H1 (cell line): ENCODE results near the gene RPS6KA2. TPM values are rescaled to one million over a fixed set of nuclear protein-coding genes. Genes with fewer than 3 reads are reported as not detected.
A peak's percentile ranks its signal among the peaks of the same experiment; 100 is the strongest.

Experiments
- CTCF ChIA-PET: fragments of 300-600 bp; sonication (Branson Sonifier 250); formaldehyde crosslinking; loops from one replicate; lab custom pipeline; 2021; ENCODE audit not compliant: partially characterized antibody; lab: Charles Lee
- POLR2A ChIA-PET: fragments of 300-600 bp; sonication (Branson Sonifier 250); formaldehyde crosslinking; loops from one replicate; lab custom pipeline; 2021; ENCODE audit warnings: inconsistent platforms; ENCODE audit not compliant: partially characterized antibody; lab: Charles Lee
- DNase-seq, 2 experiments: peaks; one replicate each; pipeline versions ENCODE4 v3.0.0 to v3.0.0-alpha.2; 2010 to 2022; ENCODE audit warnings: low spot score in 2 of 2, low read depth in 1 of 2, mixed read lengths in 1 of 2
- FAIRE-seq: peaks from 2 replicates; lab custom pipeline; 2011; peaks lifted over from hg19 to GRCh38; lab: Jason Lieb, UNC
- H2AFZ ChIP-seq: 2 replicates; pipeline ENCODE4 v1.8.1; 2012; ENCODE audit warnings: low read length, inconsistent platforms
- H2AK5ac ChIP-seq: 2 replicates; pipeline ENCODE4 v1.6.1; 2013; ENCODE audit warnings: low read depth, low read length
- H2BK120ac ChIP-seq: replicated peaks from 2 replicates; pipeline ENCODE3; 2013; ENCODE audit warnings: low read depth, low read length, inconsistent platforms
- H2BK12ac ChIP-seq: 2 replicates; pipeline ENCODE4 v1.6.1; 2013; ENCODE audit warnings: low read depth, low read length
- H2BK15ac ChIP-seq: 2 replicates; pipeline ENCODE4 v1.6.1; 2013; ENCODE audit warnings: low read length
- H2BK20ac ChIP-seq: 2 replicates; pipeline ENCODE4 v1.6.1; 2013; ENCODE audit warnings: low read length
- H2BK5ac ChIP-seq: 2 replicates; pipeline ENCODE4 v1.6.1; 2013; ENCODE audit warnings: low read depth, low read length
- H3K14ac ChIP-seq: 2 replicates; pipeline ENCODE4 v1.6.1; 2013; ENCODE audit warnings: inconsistent platforms; ENCODE audit not compliant: insufficient read length
- H3K18ac ChIP-seq: 2 replicates; pipeline ENCODE4 v1.6.1; 2013; ENCODE audit warnings: low read length; ENCODE audit errors: extremely low read depth
- H3K23ac ChIP-seq: 2 replicates; pipeline ENCODE4 v1.6.1; 2013; ENCODE audit warnings: inconsistent platforms; ENCODE audit not compliant: insufficient read length
- H3K23me2 ChIP-seq: 2 replicates; pipeline ENCODE4 v1.6.1; 2013; ENCODE audit warnings: low read depth, low read length
- H3K27ac ChIP-seq: 2 replicates; pipeline ENCODE4 v1.6.1; 2011; ENCODE audit warnings: low read depth, low read length, inconsistent platforms
- H3K27me3 ChIP-seq, 4 experiments: replicated peaks in 1 of 4; 1 replicate in 1 of 4; 2 replicates in 3 of 4; pipeline versions ENCODE4 v1.6.1 to v1.8.1; 2011 to 2013; ENCODE audit warnings: low read length in 3 of 4, mild to moderate bottlenecking in 3 of 4, inconsistent platforms in 2 of 4, mixed read lengths in 2 of 4, moderate library complexity in 1 of 4; ENCODE audit not compliant: control insufficient read depth in 3 of 4, insufficient read depth in 3 of 4; ENCODE audit errors: extremely low read depth in 1 of 4
- H3K36me3 ChIP-seq, 4 experiments: 2 replicates each; pipeline versions ENCODE4 v1.6.1 to v1.8.1; 2011 to 2013; ENCODE audit warnings: mild to moderate bottlenecking in 4 of 4, low read length in 3 of 4, moderate library complexity in 2 of 4, control low read depth in 1 of 4, inconsistent platforms in 1 of 4; ENCODE audit not compliant: insufficient read depth in 4 of 4, control insufficient read depth in 2 of 4
- H3K4ac ChIP-seq: replicated peaks from 2 replicates; pipeline ENCODE3; 2013; ENCODE audit warnings: low read length, low read depth, mixed read lengths, inconsistent platforms; ENCODE audit not compliant: insufficient read length
- H3K4me1 ChIP-seq, 4 experiments: replicated peaks in 1 of 4; 1 replicate in 1 of 4; 2 replicates in 3 of 4; pipeline versions ENCODE4 v1.6.1 to v1.8.1; 2011 to 2013; ENCODE audit warnings: low read length in 3 of 4, inconsistent platforms in 2 of 4, mixed read lengths in 1 of 4; ENCODE audit not compliant: insufficient read depth in 4 of 4, control insufficient read depth in 3 of 4
- H3K4me2 ChIP-seq, 2 experiments: 2 replicates each; pipeline versions ENCODE4 v1.6.1 to v1.8.1; 2011 to 2013; ENCODE audit warnings: low read depth in 2 of 2, low read length in 2 of 2, control low read depth in 1 of 2, inconsistent platforms in 1 of 2, mild to moderate bottlenecking in 1 of 2; ENCODE audit not compliant: insufficient read depth in 1 of 2
- H3K4me3 ChIP-seq, 4 experiments: fragments of 200-600, 300-600 bp in 1 of 4; sonication (generic), shearing (Covaris generic), sonication (Bioruptor Twin) in 1 of 4; 2 replicates each; pipeline versions ENCODE4 v1.5.1 to v1.8.1; 2011 to 2016; ENCODE audit warnings: low read length in 4 of 4, low read depth in 3 of 4, control low read depth in 2 of 4, inconsistent platforms in 2 of 4, mild to moderate bottlenecking in 2 of 4, mixed read lengths in 1 of 4, moderate library complexity in 1 of 4; ENCODE audit not compliant: insufficient read depth in 2 of 4; ENCODE audit errors: extremely low read depth in 1 of 4
- H3K56ac ChIP-seq: replicated peaks from 2 replicates; pipeline ENCODE3; 2013; ENCODE audit warnings: low read depth, mild to moderate bottlenecking, mixed read lengths, low read length, inconsistent platforms; ENCODE audit not compliant: insufficient read length
- H3K79me1 ChIP-seq: 2 replicates; pipeline ENCODE4 v1.6.1; 2013; ENCODE audit warnings: low read depth, low read length, control low read depth
- H3K79me2 ChIP-seq, 2 experiments: 2 replicates each; pipeline versions ENCODE4 v1.6.1 to v1.8.1; 2012 to 2013; ENCODE audit warnings: low read length in 2 of 2, mild to moderate bottlenecking in 2 of 2, inconsistent platforms in 1 of 2; ENCODE audit not compliant: insufficient read depth in 2 of 2, control insufficient read depth in 1 of 2
- H3K9ac ChIP-seq, 4 experiments: replicated peaks in 1 of 4; 1 replicate in 1 of 4; 2 replicates in 3 of 4; pipeline versions ENCODE4 v1.6.1 to v1.8.1; 2011 to 2013; ENCODE audit warnings: low read depth in 3 of 4, low read length in 3 of 4, control low read depth in 2 of 4, mild to moderate bottlenecking in 2 of 4, moderate library complexity in 2 of 4, inconsistent platforms in 1 of 4; ENCODE audit errors: extremely low read depth in 1 of 4
- H3K9me3 ChIP-seq, 2 experiments: 2 replicates each; pipeline versions ENCODE4 v1.6.1 to v1.8.1; 2012 to 2013; ENCODE audit warnings: mild to moderate bottlenecking in 2 of 2, moderate library complexity in 2 of 2, control low read depth in 1 of 2, inconsistent platforms in 1 of 2, low read depth in 1 of 2, low read length in 1 of 2, mixed read lengths in 1 of 2; ENCODE audit not compliant: insufficient read depth in 2 of 2
- H4K20me1 ChIP-seq, 2 experiments: replicated peaks in 1 of 2; 2 replicates each; pipeline versions ENCODE3 to v1.8.1; 2011 to 2013; ENCODE audit warnings: inconsistent platforms in 2 of 2, low read length in 2 of 2, mild to moderate bottlenecking in 1 of 2; ENCODE audit not compliant: insufficient read depth in 2 of 2, control insufficient read depth in 1 of 2
- H4K5ac ChIP-seq: 2 replicates; pipeline ENCODE4 v1.6.1; 2013; ENCODE audit warnings: low read length, low read depth, mixed read lengths, inconsistent platforms; ENCODE audit not compliant: insufficient read length
- H4K8ac ChIP-seq: 2 replicates; pipeline ENCODE4 v1.8.0; 2013; ENCODE audit warnings: mild to moderate bottlenecking, moderate library complexity, low read length, inconsistent platforms; ENCODE audit not compliant: insufficient read depth; ENCODE audit errors: extremely low read depth
- H4K91ac ChIP-seq: replicated peaks from 2 replicates; pipeline ENCODE3; 2013; ENCODE audit warnings: low read length, mixed read lengths, inconsistent platforms; ENCODE audit not compliant: insufficient read length
- ATF2 ChIP-seq: IDR thresholded peaks from 2 replicates; pipeline ENCODE4 v1.6.1; 2012; ENCODE audit warnings: low read length, inconsistent platforms
- ATF3 ChIP-seq: IDR thresholded peaks from 2 replicates; pipeline ENCODE4 v1.6.1; 2011; ENCODE audit warnings: low read depth, mild to moderate bottlenecking, low read length; ENCODE audit not compliant: insufficient read depth
- CBX5 ChIP-seq: fragments of 300-800, 300-1000 bp; sonication (generic); IDR thresholded peaks from 2 replicates; pipeline ENCODE4 v1.7.1; 2016; ENCODE audit warnings: antibody characterized with exemption, low read length, low read depth
- CHD1 ChIP-seq: IDR thresholded peaks from 2 replicates; pipeline ENCODE4 v1.6.1; 2012; ENCODE audit warnings: low read depth, low read length, improper control_type of control experiment
- E2F6 ChIP-seq: IDR thresholded peaks from 2 replicates; pipeline ENCODE4 v1.6.1; 2012; ENCODE audit warnings: inconsistent platforms
- FOSL1 ChIP-seq: IDR thresholded peaks from 2 replicates; pipeline ENCODE4 v1.6.1; 2011; ENCODE audit warnings: mild to moderate bottlenecking, low read depth, low read length, moderate library complexity; ENCODE audit not compliant: insufficient read depth
- GTF2F1 ChIP-seq: IDR thresholded peaks from 2 replicates; pipeline ENCODE4 v1.6.1; 2012; ENCODE audit warnings: low read depth, low read length, improper control_type of control experiment, borderline replicate concordance
- NRF1 ChIP-seq: IDR thresholded peaks from 2 replicates; pipeline ENCODE4 v1.6.1; 2011; ENCODE audit warnings: mild to moderate bottlenecking, low read depth, low read length, improper control_type of control experiment
- POLR2A ChIP-seq, 2 experiments: IDR thresholded peaks; 1 replicate in 1 of 2; 2 replicates in 1 of 2; pipeline ENCODE4 v1.6.1; 2011; ENCODE audit warnings: low read depth in 2 of 2, low read length in 2 of 2, mild to moderate bottlenecking in 2 of 2; ENCODE audit errors: control extremely low read depth in 1 of 2
- RBBP5 ChIP-seq: IDR thresholded peaks from 2 replicates; pipeline ENCODE4 v1.7.1; 2012; ENCODE audit warnings: low read depth, mild to moderate bottlenecking, inconsistent platforms, low read length, moderate library complexity, borderline replicate concordance
- SRF ChIP-seq: IDR thresholded peaks from 2 replicates; pipeline ENCODE4 v1.6.1; 2011; ENCODE audit warnings: mild to moderate bottlenecking, low read depth, low read length, moderate library complexity
- WGBS, 2 experiments: shearing (Covaris generic) in 1 of 2; methylation state at CpG; one replicate each; pipeline versions ENCODE4 v1.1.6 to v1.1.7; 2013 to 2015; ENCODE audit warnings: low lambda C conversion rate in 2 of 2, mixed read lengths in 2 of 2, inconsistent platforms in 1 of 2, low coverage in 1 of 2, missing lambda C conversion rate in 1 of 2; ENCODE audit not compliant: insufficient replicate concordance in 2 of 2, insufficient coverage in 1 of 2, insufficient read length in 1 of 2; ENCODE audit errors: extremely low coverage in 1 of 2, missing lambda C conversion rate in 1 of 2; 5-methylcytosine and 5-hydroxymethylcytosine counted together
- polyA plus RNA-seq, 7 experiments: library from polyadenylated mRNA; depleted of rRNA in 3 of 7; stranded (reverse) in 5 of 7; unstranded in 2 of 7; fragments of >200 nt in 5 of 7; fragments of 200-250 nt in 2 of 7; gene quantifications; 1 replicate in 5 of 7; 2 replicates in 1 of 7; 4 replicates in 1 of 7; pipeline versions ENCODE4 v1.2.1 to v1.2.3, GENCODE V29; 2011 to 2013; ENCODE audit warnings: missing spikeins in 2 of 7, mixed read lengths in 2 of 7
- total RNA-seq: library from RNA; stranded (reverse); fragmentation: NEBNext Ultra II Directional; extraction: Animal tissue kit (Norgen Biotek cat#: 25700); gene quantifications from 2 replicates; pipeline ENCODE4 v1.2.1, GENCODE V29; 2021

Gene RPS6KA2
- total and polyA plus RNA-seq, 2 of the 8 experiments (the other 6 are each of a cell fraction or from before 2014, with no cell fraction given) = 8.8 to 25.7 TPM

- Histone ChIP-seq H3K9ac (no peak overlapping the region), H4K8ac (no peak overlapping the region), H3K4me1 (peaks cover 2 to 13% (median 11%) of the 10 kb centered on the region in 4 experiments; a peak in 6 of 7 replicates), H3K27ac (no peak overlapping the region), H2BK20ac (no peak overlapping the region), H3K14ac (no peak overlapping the region), H2AK5ac (0 out of 2 replicates have a peak overlapping the region, but pooled peaks have one; percentile 60), H3K4ac (no peak overlapping the region), H3K23me2 (no peaks in the 10 kb centered on the region), H3K9me3 (no peaks in the 10 kb centered on the region; a peak in 1 of 4 replicates)
- no peak for DNase-seq
- no peak for TF ChIP-seq RBBP5
- TF ChIP-seq CBX5 = no peak
- TF ChIP-seq E2F6 = no peak
- TF ChIP-seq NRF1 = no peak
- TF ChIP-seq SRF = no peak
- no peak for TF ChIP-seq CHD1
- no peak for TF ChIP-seq POLR2A (IDR thresholded peaks at IDR 0.05; ENCODE audit: control extremely low read depth in 1 of 2, low read depth in 2 of 2, low read length in 2 of 2)
- TF ChIP-seq FOSL1 = no peak
- TF ChIP-seq GTF2F1 = no peak
- no peak for TF ChIP-seq ATF3
- no peak for TF ChIP-seq ATF2
- TF ChIP-seq, all 59 proteins: peak for 0
- H2BK120ac ChIP-seq = peak overlapping the region; percentile 58
- 0 out of 2 replicates have a peak overlapping the region, but pooled peaks have one; percentile 2 for H2BK15ac ChIP-seq
- H3K4me3 ChIP-seq = no peak overlapping the region
- no peaks in the 10 kb centered on the region for H3K79me2 ChIP-seq
- ChIA-PET POLR2A (interaction anchor here (0.7 to 1.2 kb wide), 3 partner anchors 19 to 28 kb away, joined by 3 to 4 read pairs (median 4); no protein-coding TSS in a partner anchor), CTCF (interaction anchor here (1.6 kb wide), 1 partner anchor 20 kb away, joined by 5 read pairs; no protein-coding TSS in a partner anchor)
- FAIRE-seq = no peak
- 0 out of 2 replicates have a peak overlapping the region, but pooled peaks have one; percentile 4 for H3K18ac ChIP-seq
- no peak overlapping the region for H3K4me2 ChIP-seq
- no peak overlapping the region for H4K5ac ChIP-seq
- 92% methylated on average over 3 of the region's 3 CpGs; no CpG with 5 or more reads in 1 of the 2 experiments for WGBS, 2 experiments
- no peaks in the 10 kb centered on the region for H3K79me1 ChIP-seq
- H3K56ac ChIP-seq = no peak overlapping the region
- H4K20me1 ChIP-seq = no peaks in the 10 kb centered on the region
- H2BK5ac ChIP-seq = no peak overlapping the region
- H2BK12ac ChIP-seq = peak overlapping the region; percentile 62; the same call in 1 of the 2 replicates
- peak overlapping the region; percentile 69 for H4K91ac ChIP-seq
- no peak overlapping the region for H3K23ac ChIP-seq
- no peaks in the 10 kb centered on the region for H3K27me3 ChIP-seq
- H3K36me3 ChIP-seq = no peaks in the 10 kb centered on the region
- H2AFZ ChIP-seq = no peak overlapping the region
Measured at GRCh38 chr6:166361077-166361429, 266.0 kb downstream of the RPS6KA2 start.
